ENCODE results near the gene TBC1D20.

- TF ChIP-seq CTCF (conservative IDR thresholded peaks at IDR 0.05; ENCODE audit: low read depth, low read length), result no peak
- no peak for TF ChIP-seq POLR2A (IDR thresholded peaks at IDR 0.05; ENCODE audit: low read depth, low read length)
- TF ChIP-seq BHLHE40 (IDR thresholded peaks at IDR 0.05; ENCODE audit: low read depth, low read length), result no peak
- TF ChIP-seq RFX5 (IDR thresholded peaks at IDR 0.05; ENCODE audit: low read depth, low read length), result no peak
- TF ChIP-seq CEBPB (IDR thresholded peaks at IDR 0.05; ENCODE audit: low read depth, low read length), result no peak
- TF ChIP-seq USF2 (IDR thresholded peaks at IDR 0.05; ENCODE audit: low read depth, low read length), result no peak
- TF ChIP-seq FOS (IDR thresholded peaks at IDR 0.05; ENCODE audit: low read depth, low read length), result no peak
- TF ChIP-seq MAZ (IDR thresholded peaks at IDR 0.05; ENCODE audit: borderline replicate concordance, low read depth, low read length), result no peak
Measured at GRCh38 chr20:434661-435419, 27.5 kb downstream of the TBC1D20 start.

Data from IMR-90 (cell line).